ENCODE measurements around the gene PGPEP1. TPM values are rescaled to one million over a fixed set of nuclear protein-coding genes. Genes with fewer than 3 reads are reported as not detected.
A peak's percentile ranks its signal among the peaks of the same experiment; 100 is the strongest.

The PGPEP1 gene
- total RNA-seq, 1 experiment from 2014 or later: 11.4 TPM

DNA sequence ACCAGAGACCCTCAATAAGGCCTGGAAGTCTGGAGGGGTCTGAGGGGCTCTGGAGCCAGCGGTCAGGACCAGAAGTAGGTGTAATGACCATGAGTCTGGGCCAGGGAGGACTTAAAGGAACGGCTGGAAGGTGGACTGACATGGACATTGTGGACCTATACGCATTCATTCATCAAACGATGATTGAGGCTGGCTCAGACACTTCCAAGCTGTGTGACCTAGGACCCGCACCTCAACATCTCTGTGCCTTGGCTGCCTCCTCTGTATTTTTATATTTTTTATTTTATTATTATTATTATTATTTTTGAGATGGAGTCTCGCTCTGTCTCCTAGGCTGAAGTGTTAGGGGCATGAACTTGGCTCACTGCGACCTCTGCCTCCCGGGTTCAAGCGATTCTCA is 66.4 kb downstream of the PGPEP1 start:
- no peak for DNase-seq
- Histone ChIP-seq H3F3A (ENCODE audit: low read length, unreplicated experiment) (no peaks in the 10 kb centered on the region), H3K79me2 (ENCODE audit: low read length) (no peaks in the 10 kb centered on the region), H3K9me2 (replicated peaks; ENCODE audit: low read length) (no peaks in the 10 kb centered on the region), H3K9me3 (ENCODE audit: low read length) (no peaks in the 10 kb centered on the region), H3K27ac (ENCODE audit: low read length) (no peak overlapping the region), H4K20me1 (ENCODE audit: low read length) (no peaks in the 10 kb centered on the region), H3K27me3 (ENCODE audit: low read length) (no peaks in the 10 kb centered on the region), H3K4me2 (ENCODE audit: low read length) (no peak overlapping the region), H3K4me3 (ENCODE audit: low read length) (no peak overlapping the region), H3K36me3 (ENCODE audit: low read depth, low read length) (no peaks in the 10 kb centered on the region), H2AFZ (ENCODE audit: low read length) (no peak overlapping the region), H3K9ac (ENCODE audit: low read length) (no peak overlapping the region), H3K4me1 (ENCODE audit: insufficient read depth, low read length) (no peaks in the 10 kb centered on the region)
- no peak for ATAC-seq
- intact Hi-C loops (cut with micrococcal nuclease): no loop called here
- no TSS peak for BruUV-seq (replicated peaks)
- TF ChIP-seq, protein P1, sequence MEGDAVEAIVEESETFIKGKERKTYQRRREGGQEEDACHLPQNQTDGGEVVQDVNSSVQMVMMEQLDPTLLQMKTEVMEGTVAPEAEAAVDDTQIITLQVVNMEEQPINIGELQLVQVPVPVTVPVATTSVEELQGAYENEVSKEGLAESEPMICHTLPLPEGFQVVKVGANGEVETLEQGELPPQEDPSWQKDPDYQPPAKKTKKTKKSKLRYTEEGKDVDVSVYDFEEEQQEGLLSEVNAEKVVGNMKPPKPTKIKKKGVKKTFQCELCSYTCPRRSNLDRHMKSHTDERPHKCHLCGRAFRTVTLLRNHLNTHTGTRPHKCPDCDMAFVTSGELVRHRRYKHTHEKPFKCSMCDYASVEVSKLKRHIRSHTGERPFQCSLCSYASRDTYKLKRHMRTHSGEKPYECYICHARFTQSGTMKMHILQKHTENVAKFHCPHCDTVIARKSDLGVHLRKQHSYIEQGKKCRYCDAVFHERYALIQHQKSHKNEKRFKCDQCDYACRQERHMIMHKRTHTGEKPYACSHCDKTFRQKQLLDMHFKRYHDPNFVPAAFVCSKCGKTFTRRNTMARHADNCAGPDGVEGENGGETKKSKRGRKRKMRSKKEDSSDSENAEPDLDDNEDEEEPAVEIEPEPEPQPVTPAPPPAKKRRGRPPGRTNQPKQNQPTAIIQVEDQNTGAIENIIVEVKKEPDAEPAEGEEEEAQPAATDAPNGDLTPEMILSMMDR (conservative IDR thresholded peaks at IDR 0.05; ENCODE audit: low read depth, low read length): no peak
- no peak for TF ChIP-seq EZH2 (IDR thresholded peaks at IDR 0.05; ENCODE audit: low read length, unreplicated experiment)
- POLR2A ChIA-PET (ENCODE audit: unreplicated experiment): no interaction called here
- CTCF ChIA-PET: interaction anchor here (0.6 kb wide), 1 partner anchor 58 kb away, joined by 3 read pairs; no protein-coding TSS in a partner anchor

DNA sequence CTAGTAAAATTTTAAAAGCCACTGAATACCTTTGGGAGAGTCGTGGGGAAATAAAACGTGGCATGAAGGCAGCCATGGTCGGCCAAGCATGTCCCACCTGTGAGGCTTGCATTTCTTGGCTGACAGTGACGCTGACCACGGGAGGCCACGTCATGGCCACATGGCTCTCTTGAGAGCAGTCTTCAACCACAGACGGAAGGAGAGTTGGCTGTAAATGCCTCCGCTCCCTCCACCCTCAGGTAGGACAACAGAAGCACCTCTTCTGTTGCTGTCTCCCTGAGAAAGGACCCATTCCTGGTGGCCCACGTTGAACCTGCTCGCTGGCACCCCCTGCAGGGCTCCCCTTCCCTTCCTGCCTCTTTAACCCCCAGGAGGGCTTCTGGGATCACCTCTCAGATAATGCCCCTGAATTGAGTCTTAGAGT is 67.7 kb downstream of the PGPEP1 start:
- POLR2A ChIA-PET (ENCODE audit: unreplicated experiment): no interaction called here
- H3K4me1 ChIP-seq (ENCODE audit: insufficient read depth, low read length): no peaks in the 10 kb centered on the region
- peak; percentile 41 for DNase-seq

DNA sequence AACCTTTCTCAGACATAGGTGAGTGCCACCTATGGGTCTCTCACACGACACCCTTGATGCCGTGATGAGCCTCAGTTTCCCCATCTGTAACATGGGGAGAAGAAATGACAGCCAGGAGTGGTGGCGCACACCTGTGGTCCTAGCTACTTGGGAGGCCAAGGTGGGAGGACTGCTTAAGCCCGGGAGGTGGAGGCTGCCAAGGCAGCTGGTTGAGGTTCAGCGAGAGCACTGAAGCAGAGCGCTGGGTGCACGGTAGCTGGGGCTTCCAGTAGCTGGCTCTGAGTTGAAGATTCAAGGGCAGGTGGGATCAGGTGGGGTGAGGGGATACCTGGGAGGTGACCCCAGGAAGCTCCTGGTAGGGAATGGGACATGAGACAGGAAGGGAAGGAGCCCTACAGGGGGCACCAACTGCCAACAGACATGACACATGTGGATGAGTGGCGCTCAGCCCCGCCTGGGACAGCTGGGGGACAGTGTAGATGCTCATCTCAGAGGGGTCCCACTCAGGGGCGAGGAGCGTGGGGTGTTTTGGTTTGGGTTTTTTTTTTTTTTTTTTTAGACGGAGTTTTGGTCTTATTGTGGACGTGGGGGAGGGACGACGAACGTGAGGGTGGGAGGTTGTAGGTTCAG is 72.3 kb downstream of the PGPEP1 start:
- no peak for DNase-seq
- no peaks in the 10 kb centered on the region for H3K9me3 ChIP-seq (ENCODE audit: low read length)
- peaks cover 13% of the 10 kb centered on the region for H3K4me1 ChIP-seq (ENCODE audit: insufficient read depth, low read length)
- no peak overlapping the region for H3K4me2 ChIP-seq (ENCODE audit: low read length)
- POLR2A ChIA-PET (ENCODE audit: unreplicated experiment): no interaction called here
- H3K27ac ChIP-seq (ENCODE audit: low read length): no peak overlapping the region
- H3K9ac ChIP-seq (ENCODE audit: low read length): no peak overlapping the region
- no TSS peak for BruUV-seq (replicated peaks)
- H3K79me2 ChIP-seq (ENCODE audit: low read length): no peaks in the 10 kb centered on the region
- TF ChIP-seq, protein P1 (conservative IDR thresholded peaks at IDR 0.05; ENCODE audit: low read depth, low read length): no peak; the same call in 1 of the 2 replicates
- TF ChIP-seq EZH2phosphoT487 (IDR thresholded peaks at IDR 0.05; ENCODE audit: borderline replicate concordance, low read length) (no peak), EZH2 (IDR thresholded peaks at IDR 0.05; ENCODE audit: low read length, unreplicated experiment) (no peak)
- H3K9me2 ChIP-seq (replicated peaks; ENCODE audit: low read length): no peaks in the 10 kb centered on the region
- no peak overlapping the region for H3K4me3 ChIP-seq (ENCODE audit: low read length)
- ATAC-seq: no peak
- H3K27me3 ChIP-seq (ENCODE audit: low read length): no peaks in the 10 kb centered on the region
- CTCF ChIA-PET: interaction anchor here (0.6 kb wide), 1 partner anchor 27 kb away, joined by 3 read pairs; the partner anchor contains the start of gene GDF15
- H4K20me1 ChIP-seq (ENCODE audit: low read length): no peaks in the 10 kb centered on the region
- no peaks in the 10 kb centered on the region for H3K36me3 ChIP-seq (ENCODE audit: low read depth, low read length)
- intact Hi-C loops (cut with micrococcal nuclease): loop anchor here (10.0 kb wide), 2 partner anchors 138 to 208 kb away; partner anchors contain the start of genes IQCN and RAB3A
- no peaks in the 10 kb centered on the region for H3F3A ChIP-seq (ENCODE audit: low read length, unreplicated experiment)
- no peak overlapping the region for H2AFZ ChIP-seq (ENCODE audit: low read length)

More for the DNA sequence above, 67.7 kb downstream of the PGPEP1 start:
- Histone ChIP-seq H3K4me3 (ENCODE audit: low read length) (no peak overlapping the region), H2AFZ (ENCODE audit: low read length) (no peak overlapping the region), H3K79me2 (ENCODE audit: low read length) (no peaks in the 10 kb centered on the region), H3K9ac (ENCODE audit: low read length) (no peak overlapping the region), H3K9me3 (ENCODE audit: low read length) (no peaks in the 10 kb centered on the region), H3K4me2 (ENCODE audit: low read length) (no peak overlapping the region), H3K27ac (ENCODE audit: low read length) (no peak overlapping the region), H3K27me3 (ENCODE audit: low read length) (no peaks in the 10 kb centered on the region), H3K36me3 (ENCODE audit: low read depth, low read length) (no peaks in the 10 kb centered on the region), H4K20me1 (ENCODE audit: low read length) (no peaks in the 10 kb centered on the region), H3K9me2 (replicated peaks; ENCODE audit: low read length) (no peaks in the 10 kb centered on the region), H3F3A (ENCODE audit: low read length, unreplicated experiment) (no peaks in the 10 kb centered on the region)
- intact Hi-C loops (cut with micrococcal nuclease): no loop called here
- TF ChIP-seq, protein P1 (conservative IDR thresholded peaks at IDR 0.05; ENCODE audit: low read depth, low read length): peak; percentile 62
- TF ChIP-seq EZH2 (IDR thresholded peaks at IDR 0.05; ENCODE audit: low read length, unreplicated experiment): no peak
- CTCF ChIA-PET: no interaction called here
- no peak for ATAC-seq
- no TSS peak for BruUV-seq (replicated peaks)
